Esophagus squamous epithelium (tissue), 5 donors: ENCODE results near the gene HOPX. TPM values are rescaled to one million over a fixed set of nuclear protein-coding genes. Genes with fewer than 3 reads are reported as not detected.

Experiments
- DNase-seq: peaks from one replicate; lab custom pipeline; 2025; lab: John Stamatoyannopoulos, UW
- H3K27ac ChIP-seq, 4 donors: fragments of 200-600 bp; sonication (generic); one replicate each; pipeline ENCODE4 v1.5.1; 2016 to 2019; ENCODE audit warnings: mild to moderate bottlenecking in 1 of 4
- H3K27me3 ChIP-seq, 4 donors: fragments of 200-600 bp; sonication (generic); 1 replicate in 3 of 4; 2 replicates in 1 of 4; pipeline versions ENCODE4 v1.5.1 to v1.6.0; 2017 to 2021; ENCODE audit warnings: antibody characterized with exemption in 1 of 4
- H3K36me3 ChIP-seq, 3 donors: fragments of 200-600 bp; sonication (generic); one replicate each; pipeline ENCODE4 v1.5.1; 2016 to 2019
- H3K4me1 ChIP-seq, 3 donors: fragments of 200-600 bp; sonication (generic); one replicate each; pipeline ENCODE4 v1.5.1; 2017 to 2019
- H3K4me3 ChIP-seq, 4 donors: fragments of 200-600 bp; sonication (generic); 1 replicate in 3 of 4; 2 replicates in 1 of 4; pipeline ENCODE4 v1.5.1; 2016 to 2019; ENCODE audit warnings: mild to moderate bottlenecking in 2 of 4, moderate library complexity in 1 of 4
- H3K9me3 ChIP-seq, 3 donors: fragments of 200-600 bp; sonication (generic); one replicate each; pipeline ENCODE4 v1.5.1; 2016 to 2019
- CTCF ChIP-seq, 6 experiments: fragments of 450-650 bp in 4 of 6; fragments of 200-600 bp in 2 of 6; sonication (generic) in 2 of 6; IDR thresholded peaks; one replicate each; pipeline ENCODE4 v1.5.1; 2016 to 2019; ENCODE audit warnings: antibody characterized with exemption in 6 of 6, mild to moderate bottlenecking in 4 of 6, moderate library complexity in 4 of 6
- POLR2A ChIP-seq, 4 donors: fragments of 450-650 bp; IDR thresholded peaks; one replicate each; pipeline ENCODE4 v1.6.1; 2017; ENCODE audit warnings: antibody characterized with exemption in 4 of 4, mild to moderate bottlenecking in 4 of 4, moderate library complexity in 3 of 4
- WGBS, 2 donors: methylation state at CpG; one replicate each; pipeline ENCODE4 v1.1.5; 2018; 5-methylcytosine and 5-hydroxymethylcytosine counted together
- intact Hi-C: fragments of 100-400 bp; cut with DNase I; formaldehyde crosslinking; loops from one replicate; pipeline ENCODE4 v1.15.0; 2022
- total RNA-seq, 4 donors: library from RNA; depleted of rRNA; stranded (reverse); fragments of >200 nt; gene quantifications; one replicate each; pipeline ENCODE4 v1.1.0, GENCODE V29; 2016
- donor health status: DM: yes; HTN: yes; CAD: no.

The HOPX gene
- total RNA-seq, 4 donors from 2014 or later: 319 to 373 (median 338) TPM

DNA sequence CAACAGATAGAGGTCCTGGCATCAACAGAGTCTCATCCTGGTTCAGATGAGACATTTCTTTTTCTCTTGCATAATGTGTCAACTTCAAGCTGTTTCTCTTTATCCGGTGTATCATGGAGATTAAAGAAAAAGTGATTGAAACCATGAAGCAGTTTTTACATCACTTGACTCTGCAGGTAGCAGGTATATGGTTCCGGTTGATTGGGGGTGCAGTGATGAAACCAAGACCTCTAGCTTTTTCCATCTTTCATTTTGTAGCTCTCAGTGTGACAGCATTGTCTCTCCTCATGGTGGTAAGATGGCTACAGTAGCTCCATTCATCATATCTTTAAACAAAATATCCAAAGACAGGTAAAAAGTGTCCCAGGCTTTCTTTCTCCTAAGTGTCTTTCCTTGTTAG, 2.4 kb upstream of the HOPX start:
- Histone ChIP-seq H3K27me3 (peaks cover 0 to 3% (median 0%) of the 10 kb centered on the region in 4 donors), H3K9me3 (no peaks in the 10 kb centered on the region)
- no peak for DNase-seq

GRCh38 chr4:56681853-56682525, 893 bp upstream of the HOPX start:
- peaks cover 0 to 3% (median 0%) of the 10 kb centered on the region in 4 donors for H3K27me3 ChIP-seq
- peak overlapping the region; percentile 16 to 46 (median 36) for H3K4me3 ChIP-seq
- intact Hi-C loops: no loop called here

More for the DNA sequence above, 2.4 kb upstream of the HOPX start:
- Histone ChIP-seq H3K4me1 (peaks cover 5 to 21% (median 9%) of the 10 kb centered on the region in 3 donors), H3K27ac (no peak overlapping the region), H3K4me3 (no peak overlapping the region), H3K36me3 (no peaks in the 10 kb centered on the region)
- TF ChIP-seq POLR2A (IDR thresholded peaks at IDR 0.05): no peak
- no peak for TF ChIP-seq CTCF (IDR thresholded peaks at IDR 0.05)
- intact Hi-C loops: no loop called here
- 72 to 90% methylated on average over 2 of the region's 2 CpGs for WGBS, 2 donors

DNA sequence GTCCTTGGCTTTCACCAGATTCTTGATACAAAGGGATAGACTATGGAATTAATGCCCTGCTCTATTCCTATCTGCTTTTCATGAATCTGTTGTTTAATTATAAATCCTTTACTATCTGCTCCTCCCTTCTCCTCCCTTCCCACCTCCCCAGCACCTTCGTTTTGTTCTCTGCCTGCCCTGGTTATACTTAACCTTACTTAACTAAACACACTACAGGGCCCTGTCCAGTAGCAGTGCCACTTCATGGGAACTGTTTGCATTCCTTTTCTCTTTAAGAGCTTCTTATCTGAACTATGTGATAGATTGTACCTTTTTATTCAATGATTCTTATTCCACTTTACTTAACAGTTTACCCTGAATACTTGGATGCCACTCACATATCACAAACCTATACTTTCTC, 830 bp downstream of the HOPX start:
- Histone ChIP-seq H3K4me3 (peak overlapping the region in 3 of 4 donors; percentile 16 to 38 (median 33)), H3K27ac (peak overlapping the region in 3 of 4 donors; percentile 69 to 80 (median 72)), H3K27me3 (peaks cover 0 to 3% (median 0%) of the 10 kb centered on the region in 4 donors), H3K4me1 (peaks cover 5 to 37% (median 9%) of the 10 kb centered on the region in 3 donors), H3K9me3 (no peaks in the 10 kb centered on the region), H3K36me3 (no peaks in the 10 kb centered on the region)
- no peak for TF ChIP-seq CTCF (IDR thresholded peaks at IDR 0.05)
- no peak for TF ChIP-seq POLR2A (IDR thresholded peaks at IDR 0.05)
- 84 to 87% methylated on average over 1 of the region's 1 CpG for WGBS, 2 donors
- intact Hi-C loops: no loop called here
- DNase-seq: no peak

More at GRCh38 chr4:56681853-56682525, 893 bp upstream of the HOPX start:
- 44% methylated on average over 11 to 12 of the region's 12 CpGs for WGBS, 2 donors
- DNase-seq: no peak
- Histone ChIP-seq H3K36me3 (no peaks in the 10 kb centered on the region), H3K9me3 (no peaks in the 10 kb centered on the region), H3K4me1 (peaks cover 5 to 32% (median 9%) of the 10 kb centered on the region in 3 donors), H3K27ac (peak overlapping the region; percentile 2 to 84 (median 76))
- TF ChIP-seq CTCF (IDR thresholded peaks at IDR 0.05) (no peak), POLR2A (IDR thresholded peaks at IDR 0.05) (no peak)

DNA sequence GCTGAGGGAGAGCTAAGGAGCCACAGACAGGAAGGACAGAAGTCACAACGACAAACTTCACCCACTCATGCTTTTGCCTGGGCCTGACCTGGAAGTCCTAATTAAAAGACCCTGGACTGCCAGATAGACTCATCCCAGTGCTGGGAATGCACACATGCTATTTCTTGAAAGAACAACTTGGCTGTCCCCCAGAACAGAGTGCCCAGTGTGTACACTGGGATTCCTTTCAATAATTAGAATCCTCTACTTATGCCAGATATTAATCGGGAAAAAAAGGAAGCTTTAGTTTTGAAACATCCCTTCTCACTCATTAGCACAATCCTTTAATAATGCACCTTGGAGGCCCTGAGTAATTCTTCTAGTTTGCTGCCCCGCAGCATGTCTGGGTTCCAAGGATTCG, 3.4 kb downstream of the HOPX start:
- Histone ChIP-seq H3K36me3 (no peaks in the 10 kb centered on the region), H3K4me3 (peak overlapping the region in 2 of 4 donors; percentile 1 to 38), H3K27ac (peak overlapping the region in 1 of 4 donors; percentile 33), H3K9me3 (no peaks in the 10 kb centered on the region), H3K4me1 (peaks cover 5 to 54% (median 14%) of the 10 kb centered on the region in 3 donors), H3K27me3 (peaks cover 0 to 2% (median 0%) of the 10 kb centered on the region in 4 donors)
- TF ChIP-seq CTCF (IDR thresholded peaks at IDR 0.05): no peak
- no peak for TF ChIP-seq POLR2A (IDR thresholded peaks at IDR 0.05)
- no peak for DNase-seq
- 27 to 38% methylated on average over 4 of the region's 4 CpGs for WGBS, 2 donors
- intact Hi-C loops: no loop called here

- Histone ChIP-seq H3K4me3 (no peak overlapping the region), H3K4me1 (peaks cover 0 to 38% (median 4%) of the 10 kb centered on the region in 3 donors), H3K36me3 (no peaks in the 10 kb centered on the region), H3K9me3 (no peaks in the 10 kb centered on the region), H3K27ac (peak overlapping the region in 2 of 4 donors; percentile 3 to 50), H3K27me3 (no peaks in the 10 kb centered on the region)
- TF ChIP-seq POLR2A (IDR thresholded peaks at IDR 0.05) (no peak), CTCF (IDR thresholded peaks at IDR 0.05) (no peak)
- no peak for DNase-seq
- intact Hi-C loops: no loop called here
- 39 to 51% methylated on average over 3 of the region's 3 CpGs for whole genome bisulfite sequencing, 2 donors
These were observed 6.1 kb downstream of the HOPX start for GRCh38 chr4:56674984-56675383.
